ENCODE measurements around the gene GRIP1.

GRIP1 gene

GRCh38 chr12:66380769-66381535 lies 297.9 kb downstream of the GRIP1 start:
- peak in 1 of 2 experiments; percentile 7 for DNase-seq (ENCODE audit: low read depth in 1 of 2, low spot score in 1 of 2)
- Histone ChIP-seq H3K27me3 (ENCODE audit: insufficient read depth, poor library complexity, severe bottlenecking) (no peaks in the 10 kb centered on the region), H3K27ac (replicated peaks) (0 out of 2 replicates have a peak overlapping the region, but pooled peaks have one; percentile 42), H3K4me3 (replicated peaks; ENCODE audit: insufficient read depth, low read length) (no peak overlapping the region)
- no peak for TF ChIP-seq REST (IDR thresholded peaks at IDR 0.05; ENCODE audit: insufficient replicate concordance, low read depth)
- no peak for TF ChIP-seq POLR2AphosphoS5 (IDR thresholded peaks at IDR 0.05; ENCODE audit: low read depth)
- TF ChIP-seq CTCF (IDR thresholded peaks at IDR 0.05; ENCODE audit: insufficient read depth, low read length): no peak
- no peak for TF ChIP-seq GABPA (IDR thresholded peaks at IDR 0.05; ENCODE audit: low read depth)
- TF ChIP-seq SPI1 (IDR thresholded peaks at IDR 0.05; ENCODE audit: borderline replicate concordance, low read depth): no peak

- peak; percentile 71; the same call in 1 of the 2 replicates for TF ChIP-seq SPI1 (IDR thresholded peaks at IDR 0.05; ENCODE audit: borderline replicate concordance, low read depth)
- no peak for TF ChIP-seq REST (IDR thresholded peaks at IDR 0.05; ENCODE audit: insufficient replicate concordance, low read depth)
- Histone ChIP-seq H3K27me3 (ENCODE audit: insufficient read depth, poor library complexity, severe bottlenecking) (no peaks in the 10 kb centered on the region), H3K4me3 (replicated peaks; ENCODE audit: insufficient read depth, low read length) (no peak overlapping the region), H3K27ac (replicated peaks) (peak overlapping the region; percentile 42)
- DNase-seq (ENCODE audit: low read depth in 1 of 2, low spot score in 1 of 2): peak in 1 of 2 experiments; percentile 41
These were observed 299.3 kb downstream of the GRIP1 start for GRCh38 chr12:66379616-66380015.

- TF ChIP-seq SPI1 (IDR thresholded peaks at IDR 0.05; ENCODE audit: borderline replicate concordance, low read depth) (no peak), CTCF (IDR thresholded peaks at IDR 0.05; ENCODE audit: insufficient read depth, low read length) (no peak), GABPA (IDR thresholded peaks at IDR 0.05; ENCODE audit: low read depth) (no peak), REST (IDR thresholded peaks at IDR 0.05; ENCODE audit: insufficient replicate concordance, low read depth) (no peak), POLR2AphosphoS5 (IDR thresholded peaks at IDR 0.05; ENCODE audit: low read depth) (no peak)
- no peaks in the 10 kb centered on the region for H3K27me3 ChIP-seq (ENCODE audit: insufficient read depth, poor library complexity, severe bottlenecking)
- H3K4me3 ChIP-seq (replicated peaks; ENCODE audit: insufficient read depth, low read length): no peak overlapping the region
- no peak overlapping the region for H3K27ac ChIP-seq (replicated peaks)
- no peak for DNase-seq (ENCODE audit: low read depth in 1 of 2, low spot score in 1 of 2)
These were observed 303.3 kb downstream of the GRIP1 start for GRCh38 chr12:66375560-66375959.
